T-cell (primary cell): ENCODE measurements around the gene ANKRD39. TPM values are rescaled to one million over a fixed set of nuclear protein-coding genes. Genes with fewer than 3 reads are reported as not detected.
A peak's percentile ranks its signal among the peaks of the same experiment; 100 is the strongest.

ENCODE experiments used
- ATAC-seq, 4 experiments: fragments of 200-7000 bp in 3 of 4; fragments of 150-1000 bp in 1 of 4; cut with Tn5 transposase; replicated peaks in 1 of 4; 1 replicate in 3 of 4; 2 replicates in 1 of 4; pipeline ENCODE4 v1.10.0; 2021; ENCODE audit warnings: moderate library complexity in 3 of 4, mild to moderate bottlenecking in 2 of 4, moderate number of reproducible peaks in 1 of 4
- CTCF ChIA-PET, 2 donors: fragments of 300-600 bp; sonication (Branson Sonifier 250); formaldehyde crosslinking; loops; one replicate each; lab custom pipeline; 2022; ENCODE audit warnings: antibody characterized with exemption in 2 of 2; lab: Charles Lee
- POLR2A ChIA-PET, 2 donors: fragments of 300-600 bp; sonication (Branson Sonifier 250); formaldehyde crosslinking; loops; one replicate each; lab custom pipeline; 2022; ENCODE audit warnings: antibody characterized with exemption in 2 of 2; lab: Charles Lee
- DNase-seq, 35 experiments: peaks; one replicate each; pipeline versions ENCODE4 v3.0.0 to v3.0.0-alpha.2; 2013 to 2023
- H3K27ac ChIP-seq: one replicate; pipeline ENCODE4 v1.5.1; 2013; ENCODE audit warnings: low read length
- H3K27me3 ChIP-seq, 2 experiments: replicated peaks in 1 of 2; 1 replicate in 1 of 2; 2 replicates in 1 of 2; pipeline versions ENCODE4 v1.6.1 to v1.7.0; 2013; ENCODE audit warnings: low read length in 1 of 2, mixed read lengths in 1 of 2; ENCODE audit not compliant: control insufficient read depth in 2 of 2, insufficient read depth in 2 of 2; ENCODE audit errors: extremely low read depth in 1 of 2
- H3K36me3 ChIP-seq, 2 donors: 1 replicate in 1 of 2; 2 replicates in 1 of 2; pipeline versions ENCODE4 v1.6.1 to v1.7.0; 2013; ENCODE audit warnings: low read length in 1 of 2; ENCODE audit not compliant: control insufficient read depth in 2 of 2, insufficient read depth in 1 of 2; ENCODE audit errors: extremely low read depth in 1 of 2
- H3K4me1 ChIP-seq, 2 experiments: 1 replicate in 1 of 2; 2 replicates in 1 of 2; pipeline versions ENCODE4 v1.6.1 to v1.7.0; 2013; ENCODE audit warnings: low read length in 2 of 2, mixed read lengths in 1 of 2; ENCODE audit not compliant: insufficient read depth in 2 of 2, control insufficient read depth in 1 of 2; ENCODE audit errors: extremely low read depth in 1 of 2
- H3K4me3 ChIP-seq, 2 donors: 1 replicate in 1 of 2; 2 replicates in 1 of 2; pipeline versions ENCODE4 v1.5.1 to v1.7.0; 2013; ENCODE audit warnings: mild to moderate bottlenecking in 2 of 2, low read length in 1 of 2, moderate library complexity in 1 of 2; ENCODE audit not compliant: control insufficient read depth in 1 of 2; ENCODE audit errors: extremely low read depth in 1 of 2
- H3K9me3 ChIP-seq: 2 replicates; pipeline ENCODE4 v1.7.0; 2013
- H3K27ac Mint-ChIP-seq, 2 donors: one replicate each; pipeline ENCODE4 v1.8.0; 2020 to 2021; ENCODE audit warnings: mild to moderate bottlenecking in 2 of 2, mixed read lengths in 2 of 2
- H3K27me3 Mint-ChIP-seq, 2 donors: one replicate each; pipeline ENCODE4 v1.8.0; 2021 to 2022; ENCODE audit warnings: mixed read lengths in 2 of 2
- H3K36me3 Mint-ChIP-seq: one replicate; pipeline ENCODE4 v1.8.0; 2021; ENCODE audit warnings: mixed read lengths
- H3K4me1 Mint-ChIP-seq, 3 donors: one replicate each; pipeline ENCODE4 v1.8.0; 2020 to 2022; ENCODE audit warnings: mixed read lengths in 3 of 3, mild to moderate bottlenecking in 1 of 3
- H3K4me3 Mint-ChIP-seq, 3 donors: one replicate each; pipeline ENCODE4 v1.8.0; 2020 to 2022; ENCODE audit warnings: mild to moderate bottlenecking in 3 of 3, mixed read lengths in 3 of 3, moderate library complexity in 3 of 3
- H3K9me3 Mint-ChIP-seq, 3 donors: one replicate each; pipeline ENCODE4 v1.8.0; 2020 to 2022; ENCODE audit warnings: mixed read lengths in 3 of 3
- WGBS: methylation state at CpG from one replicate; pipeline ENCODE4 v1.1.5; 2013; ENCODE audit warnings: missing lambda C conversion rate; ENCODE audit not compliant: insufficient coverage; 5-methylcytosine and 5-hydroxymethylcytosine counted together
- total RNA-seq, 35 experiments: library from RNA in 6 of 35; stranded (reverse) in 6 of 35; fragments of 120-200 nt in 1 of 35; gene quantifications; one replicate each; pipeline versions ENCODE4 v1.2.1 to v1.2.4 and lab custom pipeline; 2013 to 2026

ANKRD39 gene
- total RNA-seq, 5 donors from 2014 or later (not counting 1 experiment from before 2014, with no cell fraction given) = 16.9 to 25.0 (median 19.2) TPM

DNA sequence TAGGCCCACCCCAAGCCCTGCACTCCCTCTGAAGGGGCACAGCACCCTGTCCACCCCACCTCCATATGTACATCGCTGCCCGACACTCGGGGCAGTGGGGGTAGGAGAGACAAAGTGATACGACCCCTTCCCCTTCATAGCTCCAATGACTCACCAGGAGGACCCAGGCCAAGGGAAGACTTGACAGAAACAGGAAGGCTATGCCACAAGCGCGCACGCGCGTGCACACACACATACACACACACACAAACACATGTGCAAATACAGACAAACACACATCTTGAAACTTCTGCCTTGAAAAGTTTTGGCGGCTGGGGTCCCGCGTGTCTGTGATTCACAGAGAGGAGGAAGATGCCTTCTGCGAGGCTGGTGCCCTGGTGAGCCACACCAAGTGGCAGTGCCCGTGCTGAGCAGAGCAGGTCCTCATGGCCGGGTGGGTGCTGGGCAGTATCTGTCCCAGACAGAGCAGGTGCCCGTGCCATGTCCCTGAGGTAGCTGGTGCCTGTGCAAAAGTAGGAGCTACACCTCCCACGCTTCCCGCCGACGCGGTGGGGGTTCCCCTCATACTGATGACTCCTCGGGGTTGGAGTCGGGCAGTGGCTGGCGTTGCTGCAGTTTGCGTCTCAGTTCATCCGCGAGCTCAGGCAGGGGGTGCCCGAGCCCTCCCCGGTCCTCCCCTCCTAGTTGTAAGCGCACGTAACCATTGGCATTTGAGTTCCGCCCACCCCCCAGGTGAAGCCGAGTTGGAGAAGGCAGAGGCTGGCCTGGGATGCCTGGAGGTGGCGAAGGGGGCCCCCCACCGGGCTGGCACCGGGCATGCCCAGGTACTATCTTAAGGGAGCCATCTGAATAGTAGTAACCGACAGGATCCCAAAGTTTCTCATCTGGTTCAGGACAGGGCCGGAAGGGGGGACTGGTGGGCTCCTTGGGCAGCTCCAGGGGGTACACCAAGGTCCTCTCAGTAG is 2.5 kb upstream of the ANKRD39 start:
- Mint-ChIP-seq H3K4me1 (peaks cover 38 to 46% (median 41%) of the 10 kb centered on the region in 3 donors), H3K27ac (peak overlapping the region; percentile 67 to 72), H3K36me3 (peaks cover 10% of the 10 kb centered on the region), H3K4me3 (peak overlapping the region in 1 of 3 donors; percentile 80), H3K9me3 (no peaks in the 10 kb centered on the region), H3K27me3 (no peaks in the 10 kb centered on the region)
- Histone ChIP-seq H3K27ac (no peak overlapping the region), H3K9me3 (no peaks in the 10 kb centered on the region), H3K36me3 (peaks cover 15 to 42% of the 10 kb centered on the region in 2 donors), H3K4me3 (no peak overlapping the region), H3K27me3 (no peaks in the 10 kb centered on the region), H3K4me1 (peaks cover 15 to 54% of the 10 kb centered on the region in 2 experiments)
- DNase-seq (peak in 8 of 35 experiments; percentile 9 to 43 (median 26)), ATAC-seq (no peak)
- ChIA-PET CTCF (interaction anchor here (0.8 to 1.6 kb wide), 2 partner anchors 10 to 91 kb away, joined by 3 to 7 read pairs; no protein-coding TSS in a partner anchor), POLR2A (no interaction called here)
- WGBS = 69% methylated on average over 27 of the region's 38 CpGs

DNA sequence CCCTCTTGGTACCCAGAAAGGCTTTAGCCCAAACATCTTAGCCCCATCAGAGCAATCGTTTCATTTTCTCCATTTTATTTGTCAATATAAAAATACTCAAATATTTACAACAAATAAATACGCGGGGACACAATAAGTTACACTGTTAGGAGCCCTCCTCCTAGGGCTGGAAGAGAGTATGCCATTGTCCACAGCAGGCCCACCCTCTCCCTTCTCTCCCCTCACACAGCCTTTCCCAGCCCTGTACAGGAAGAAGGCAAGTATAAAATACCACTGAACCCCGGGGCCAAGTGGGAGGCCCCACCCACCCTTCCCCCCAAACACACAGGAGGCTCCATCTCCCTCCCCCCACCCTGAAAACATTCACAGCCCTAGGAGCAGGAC is 1.9 kb upstream of the ANKRD39 start:
- Mint-ChIP-seq H3K36me3 (peaks cover 10% of the 10 kb centered on the region), H3K4me3 (peak overlapping the region; percentile 51 to 87 (median 80)), H3K9me3 (no peaks in the 10 kb centered on the region), H3K27ac (peak overlapping the region; percentile 71 to 72), H3K27me3 (no peaks in the 10 kb centered on the region), H3K4me1 (peaks cover 42 to 50% (median 48%) of the 10 kb centered on the region in 3 donors)
- no peak overlapping the region for H3K4me3 ChIP-seq
- CTCF ChIA-PET = interaction anchor here in 1 of 2 donors (1.6 kb wide), 1 partner anchor 92 kb away, joined by 7 read pairs; no protein-coding TSS in a partner anchor
- H3K36me3 ChIP-seq = peaks cover 10 to 36% of the 10 kb centered on the region in 2 donors
- no peaks in the 10 kb centered on the region for H3K27me3 ChIP-seq
- DNase-seq = no peak
- peaks cover 15 to 52% of the 10 kb centered on the region in 2 experiments for H3K4me1 ChIP-seq
- POLR2A ChIA-PET = no interaction called here
- ATAC-seq = no peak
- no peak overlapping the region for H3K27ac ChIP-seq
- 74% methylated on average over 3 of the region's 4 CpGs for WGBS
- no peaks in the 10 kb centered on the region for H3K9me3 ChIP-seq

DNA sequence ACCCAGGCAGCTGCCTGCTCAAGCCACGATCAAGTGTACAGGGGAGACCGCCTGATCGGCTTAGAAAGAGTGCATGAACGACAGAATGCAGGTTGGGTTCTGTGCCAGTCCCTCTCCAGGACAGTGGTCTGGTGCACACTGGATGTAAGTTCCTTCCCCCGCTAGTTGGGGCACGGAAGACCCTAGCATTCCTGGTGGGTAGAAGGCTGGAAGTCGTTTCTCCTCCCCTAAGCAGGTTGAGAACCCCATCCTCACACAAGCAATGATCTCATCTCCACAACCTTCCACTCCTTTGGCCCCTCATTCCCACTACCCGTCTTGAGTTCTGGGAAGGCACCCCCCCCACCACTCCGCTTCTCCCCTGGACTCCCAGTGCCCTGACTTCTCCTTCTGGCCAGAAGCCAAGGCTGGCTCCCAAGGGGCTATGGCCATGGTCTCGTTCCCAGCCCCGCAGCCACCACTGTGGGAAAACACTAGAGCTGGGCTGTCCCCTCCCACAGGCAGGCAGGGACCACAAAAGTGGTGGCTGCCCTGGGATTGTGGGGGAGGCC is 1.4 kb upstream of the ANKRD39 start:
- CTCF ChIA-PET = interaction anchor here (0.6 to 1.8 kb wide), 3 partner anchors 55 to 102 kb away, joined by 3 to 19 read pairs (median 7); no protein-coding TSS in a partner anchor
- H3K4me1 ChIP-seq = peaks cover 15 to 50% of the 10 kb centered on the region in 2 experiments
- H3K36me3 ChIP-seq = peaks cover 9 to 34% of the 10 kb centered on the region in 2 donors
- ATAC-seq (no peak), DNase-seq (no peak)
- no peak overlapping the region for H3K27ac ChIP-seq
- Mint-ChIP-seq H3K36me3 (peaks cover 12% of the 10 kb centered on the region), H3K27ac (peak overlapping the region; percentile 71 to 72), H3K4me3 (peak overlapping the region; percentile 66 to 87 (median 80)), H3K4me1 (peaks cover 42 to 52% (median 50%) of the 10 kb centered on the region in 3 donors), H3K27me3 (no peaks in the 10 kb centered on the region), H3K9me3 (no peaks in the 10 kb centered on the region)
- no peaks in the 10 kb centered on the region for H3K9me3 ChIP-seq
- 85% methylated on average over 7 of the region's 11 CpGs for WGBS
- no peaks in the 10 kb centered on the region for H3K27me3 ChIP-seq
- H3K4me3 ChIP-seq = no peak overlapping the region
- POLR2A ChIA-PET = interaction anchor here in 1 of 2 donors (0.6 kb wide), 1 partner anchor 720 kb away, joined by 7 read pairs; no protein-coding TSS in a partner anchor

DNA sequence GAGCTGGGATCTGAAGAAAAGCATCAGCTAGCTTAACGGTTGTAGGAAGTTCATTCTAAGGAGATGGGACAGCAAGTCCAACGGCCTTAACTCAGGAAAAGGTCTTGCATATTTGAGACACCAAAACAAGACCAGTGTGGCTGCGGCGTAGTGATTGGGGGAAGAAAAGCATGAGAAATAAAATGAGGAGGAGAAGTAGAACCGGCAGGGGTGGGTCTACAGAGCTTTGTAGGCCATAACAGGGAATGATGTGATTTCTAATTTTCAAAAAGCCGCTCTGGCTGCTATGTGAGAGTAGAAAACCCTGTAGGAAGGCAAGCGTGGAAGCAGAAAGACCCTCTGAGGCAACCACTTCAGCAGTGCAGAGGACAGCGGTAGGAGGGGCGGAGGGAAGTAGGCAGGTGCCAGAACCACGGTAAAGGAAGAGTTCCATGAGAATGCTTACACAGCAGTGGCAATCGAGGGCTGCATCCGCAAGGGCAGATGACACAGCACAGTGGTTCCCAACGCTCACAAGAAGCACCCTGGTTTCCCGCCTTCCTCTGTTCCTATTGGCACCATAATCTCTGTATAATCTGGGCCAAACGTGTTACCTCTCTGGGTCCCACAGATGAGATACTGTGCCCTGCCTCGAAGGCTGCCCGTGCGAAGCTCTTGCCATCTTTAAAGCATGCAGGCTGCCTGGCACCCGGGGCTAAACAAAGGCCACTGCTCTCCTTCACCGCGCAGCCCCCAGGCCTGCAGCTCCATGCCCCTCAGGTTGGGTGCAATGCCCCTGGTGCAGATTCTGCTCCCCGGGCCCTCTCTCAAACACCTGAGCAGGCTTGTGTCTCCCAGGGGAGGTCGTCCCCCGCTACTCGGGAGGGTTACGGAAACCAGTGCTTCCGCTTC is 795 bp downstream of the ANKRD39 start:
- DNase-seq = peak in 6 of 35 experiments; percentile 10 to 52 (median 26)

DNA sequence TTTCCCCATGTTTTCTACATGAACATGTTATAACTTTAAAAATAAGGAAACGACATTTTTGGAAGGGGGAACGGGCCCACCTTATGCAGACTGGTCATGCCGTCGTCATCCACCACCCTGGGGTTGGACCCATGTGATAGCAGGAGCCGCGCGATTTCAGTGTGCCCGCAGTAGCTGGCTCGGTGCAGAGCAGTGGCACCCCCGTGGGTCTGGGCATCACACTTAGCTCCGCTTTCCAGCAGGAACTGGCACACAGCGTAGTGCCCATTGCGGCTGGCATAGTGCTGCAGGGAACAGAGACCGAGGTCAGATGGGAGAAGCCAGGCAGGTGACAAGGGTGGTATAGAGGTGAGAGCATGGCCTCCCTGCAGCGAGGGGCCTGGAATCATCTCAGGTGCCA is 4.5 kb downstream of the ANKRD39 start:
- CTCF ChIA-PET = no interaction called here
- no peak overlapping the region for H3K27ac ChIP-seq
- H3K4me3 ChIP-seq = no peak overlapping the region
- no peaks in the 10 kb centered on the region for H3K9me3 Mint-ChIP-seq
- H3K4me1 Mint-ChIP-seq = peaks cover 17 to 26% (median 26%) of the 10 kb centered on the region in 3 donors
- H3K27ac Mint-ChIP-seq = no peak overlapping the region
- H3K9me3 ChIP-seq = no peaks in the 10 kb centered on the region
- DNase-seq = no peak
- POLR2A ChIA-PET = no interaction called here
- H3K27me3 ChIP-seq = no peaks in the 10 kb centered on the region
- H3K4me1 ChIP-seq = peaks cover 6 to 18% of the 10 kb centered on the region in 2 experiments
- WGBS = 95% methylated on average over 11 of the region's 15 CpGs
- H3K36me3 Mint-ChIP-seq = peaks cover 27% of the 10 kb centered on the region
- peaks cover 5 to 51% of the 10 kb centered on the region in 2 donors for H3K36me3 ChIP-seq
- ATAC-seq = no peak
- H3K4me3 Mint-ChIP-seq = no peak overlapping the region
- no peaks in the 10 kb centered on the region for H3K27me3 Mint-ChIP-seq

More for the DNA sequence above, 795 bp downstream of the ANKRD39 start:
- Mint-ChIP-seq H3K9me3 (no peaks in the 10 kb centered on the region), H3K27me3 (no peaks in the 10 kb centered on the region), H3K4me1 (peaks cover 39 to 47% (median 45%) of the 10 kb centered on the region in 3 donors), H3K4me3 (peak overlapping the region; percentile 80 to 87 (median 81)), H3K36me3 (peaks cover 19% of the 10 kb centered on the region), H3K27ac (peak overlapping the region; percentile 76 to 77)
- H3K4me1 ChIP-seq = peaks cover 15 to 48% of the 10 kb centered on the region in 2 experiments
- H3K27ac ChIP-seq = peak overlapping the region; percentile 64
- POLR2A ChIA-PET = interaction anchor here (0.8 to 1.5 kb wide), 2 partner anchors 106 kb away, joined by 3 to 9 read pairs; no protein-coding TSS in a partner anchor
- 15% methylated on average over 27 of the region's 27 CpGs for WGBS
- H3K27me3 ChIP-seq = no peaks in the 10 kb centered on the region
- CTCF ChIA-PET = interaction anchor here (0.6 to 3.3 kb wide), 31 partner anchors 11 to 591 kb away, joined by 3 to 49 read pairs (median 6); partner anchors contain the start of genes ANKRD23 (in 1 of the 2), ANKRD36 (in 1 of the 2), CIAO1 (in 1 of the 2) and CNNM3 (in 1 of the 2)
- peaks cover 10 to 39% of the 10 kb centered on the region in 2 donors for H3K36me3 ChIP-seq
- H3K4me3 ChIP-seq = peak overlapping the region; percentile 62 to 95
- ATAC-seq = peak in 3 of 4 experiments; percentile 2 to 22 (median 20)
- no peaks in the 10 kb centered on the region for H3K9me3 ChIP-seq
